ENCODE measurements around the gene ETFDH. TPM values are rescaled to one million over a fixed set of nuclear protein-coding genes. Genes with fewer than 3 reads are reported as not detected.

ETFDH gene
- total RNA-seq, 1 experiment from 2014 or later: 12.4 TPM

- no peak for TF ChIP-seq ZBTB43 (CRISPR knock-in tag; IDR thresholded peaks at IDR 0.05)
- TF ChIP-seq FOXK1 (CRISPR knock-in tag; IDR thresholded peaks at IDR 0.05): no peak
- no peak for TF ChIP-seq ZMAT4 (CRISPR knock-in tag; IDR thresholded peaks at IDR 0.05)
- TF ChIP-seq NFYB (CRISPR knock-in tag; conservative IDR thresholded peaks at IDR 0.05; ENCODE audit: low read depth): no peak
Observed at GRCh38 chr4:158644356-158644755, 27.7 kb upstream of the ETFDH start (continued).

GRCh38 chr4:158644760-158645159 is 27.3 kb upstream of the ETFDH start:
- H3K27me3 Mint-ChIP-seq (ENCODE audit: low read depth): no peaks in the 10 kb centered on the region; the same call in 1 of the 2 replicates
- peaks cover 2% of the 10 kb centered on the region; the same call in 1 of the 2 replicates for H3K36me3 Mint-ChIP-seq
- ChIA-PET CTCF (interaction anchor here (0.9 to 1.0 kb wide), 2 partner anchors 13 to 389 kb away, joined by 3 read pairs; no protein-coding TSS in a partner anchor), POLR2A (no interaction called here)
- H3K27ac Mint-ChIP-seq: no peak overlapping the region
- peaks cover 20% of the 10 kb centered on the region for H3K9me3 Mint-ChIP-seq
- H3K4me3 Mint-ChIP-seq: no peak overlapping the region
- no peak for ATAC-seq
- DNase-seq (ENCODE audit: low spot score): no peak
- peaks cover 7% of the 10 kb centered on the region for H3K4me1 Mint-ChIP-seq
- TF ChIP-seq NR2C2 (CRISPR knock-in tag; IDR thresholded peaks at IDR 0.05): no peak
- no peak for TF ChIP-seq ZNF396 (CRISPR knock-in tag; IDR thresholded peaks at IDR 0.05; ENCODE audit: borderline replicate concordance)
- no peak for TF ChIP-seq ZBTB43 (CRISPR knock-in tag; IDR thresholded peaks at IDR 0.05)
- no peak for TF ChIP-seq IRF2 (CRISPR knock-in tag; IDR thresholded peaks at IDR 0.05; ENCODE audit: borderline replicate concordance, low read depth)
- TF ChIP-seq SMAD3 (CRISPR knock-in tag; IDR thresholded peaks at IDR 0.05; ENCODE audit: borderline replicate concordance): no peak
- TF ChIP-seq IRF1 (CRISPR knock-in tag; IDR thresholded peaks at IDR 0.05): no peak
- no peak for TF ChIP-seq ZNF232 (CRISPR knock-in tag; IDR thresholded peaks at IDR 0.05)
- TF ChIP-seq ZBTB21 (CRISPR knock-in tag; IDR thresholded peaks at IDR 0.05; ENCODE audit: borderline replicate concordance): no peak
- TF ChIP-seq TP53 (CRISPR knock-in tag; IDR thresholded peaks at IDR 0.05): no peak
- TF ChIP-seq NFE2L1 (CRISPR knock-in tag; IDR thresholded peaks at IDR 0.05): no peak
- no peak for TF ChIP-seq USF1 (CRISPR knock-in tag; IDR thresholded peaks at IDR 0.05)

GRCh38 chr4:158649111-158649680 is 22.9 kb upstream of the ETFDH start:
- peaks cover 5% of the 10 kb centered on the region; the same call in 1 of the 2 replicates for H3K9me3 Mint-ChIP-seq
- H3K36me3 Mint-ChIP-seq: no peaks in the 10 kb centered on the region
- no peak for ATAC-seq
- H3K27me3 Mint-ChIP-seq (ENCODE audit: low read depth): no peaks in the 10 kb centered on the region
- H3K4me1 Mint-ChIP-seq: peaks cover 7% of the 10 kb centered on the region
- H3K4me3 Mint-ChIP-seq: no peak overlapping the region
- no peak overlapping the region for H3K27ac Mint-ChIP-seq
- CTCF ChIA-PET: no interaction called here
- DNase-seq (ENCODE audit: low spot score): no peak
- POLR2A ChIA-PET: no interaction called here
- TF ChIP-seq JAZF1 (CRISPR knock-in tag; IDR thresholded peaks at IDR 0.05): no peak
- no peak for TF ChIP-seq HMGXB4 (CRISPR knock-in tag; IDR thresholded peaks at IDR 0.05)
- TF ChIP-seq NR2C2 (CRISPR knock-in tag; IDR thresholded peaks at IDR 0.05): no peak
- no peak for TF ChIP-seq FOXP4 (CRISPR knock-in tag; IDR thresholded peaks at IDR 0.05)
- no peak for TF ChIP-seq GRHL2 (CRISPR knock-in tag; IDR thresholded peaks at IDR 0.05; ENCODE audit: insufficient replicate concordance, severe bottlenecking)
- TF ChIP-seq ATF6 (CRISPR knock-in tag; IDR thresholded peaks at IDR 0.05): no peak

Measured in WTC11 (cell line).